ENCODE results near the gene FAM120B.

The FAM120B gene

GRCh38 chr6:170357812-170358211 is 51.3 kb downstream of the FAM120B start:
- no peak for DNase-seq (ENCODE audit: low spot score)

GRCh38 chr6:170358496-170358895 is 51.9 kb downstream of the FAM120B start:
- DNase-seq (ENCODE audit: low spot score): no peak

- no peak for DNase-seq (ENCODE audit: low spot score)
These were observed 53.9 kb downstream of the FAM120B start for GRCh38 chr6:170360476-170360875.

GRCh38 chr6:170361335-170361734 is 54.8 kb downstream of the FAM120B start:
- DNase-seq (ENCODE audit: low spot score): no peak

GRCh38 chr6:170362121-170362520 is 55.6 kb downstream of the FAM120B start:
- no peak for DNase-seq (ENCODE audit: low spot score)

GRCh38 chr6:170363255-170363654 is 56.7 kb downstream of the FAM120B start:
- DNase-seq (ENCODE audit: low spot score): no peak

- DNase-seq (ENCODE audit: low spot score): no peak
These were observed 58.6 kb downstream of the FAM120B start for GRCh38 chr6:170365121-170365520.

GRCh38 chr6:170365593-170365992 is 59.0 kb downstream of the FAM120B start:
- no peak for DNase-seq (ENCODE audit: low spot score)

GRCh38 chr6:170366248-170366960 is 59.8 kb downstream of the FAM120B start:
- no peak for DNase-seq (ENCODE audit: low spot score)

GRCh38 chr6:170367241-170367640 is 60.7 kb downstream of the FAM120B start:
- no peak for DNase-seq (ENCODE audit: low spot score)

GRCh38 chr6:170368544-170368943 is 62.0 kb downstream of the FAM120B start:
- no peak for DNase-seq (ENCODE audit: low spot score)

GRCh38 chr6:170369403-170369802 is 62.8 kb downstream of the FAM120B start:
- DNase-seq (ENCODE audit: low spot score): no peak

GRCh38 chr6:170370416-170370815 is 63.9 kb downstream of the FAM120B start:
- DNase-seq (ENCODE audit: low spot score): no peak

GRCh38 chr6:170371080-170371479 is 64.5 kb downstream of the FAM120B start:
- DNase-seq (ENCODE audit: low spot score): no peak

- DNase-seq (ENCODE audit: low spot score): no peak
These were observed 65.0 kb downstream of the FAM120B start for GRCh38 chr6:170371588-170371987.

- DNase-seq (ENCODE audit: low spot score): no peak
These were observed 66.1 kb downstream of the FAM120B start for GRCh38 chr6:170372380-170373325.

- DNase-seq (ENCODE audit: low spot score): no peak
These were observed 68.2 kb downstream of the FAM120B start for GRCh38 chr6:170374571-170375444.

- no peak for DNase-seq (ENCODE audit: low spot score)
These were observed 69.1 kb downstream of the FAM120B start for GRCh38 chr6:170375661-170376060.

GRCh38 chr6:170376386-170377043 is 70.0 kb downstream of the FAM120B start:
- no peak for DNase-seq (ENCODE audit: low spot score)

GRCh38 chr6:170378502-170378901 is 71.9 kb downstream of the FAM120B start:
- no peak for DNase-seq (ENCODE audit: low spot score)

- DNase-seq (ENCODE audit: low spot score): no peak
These were observed 75.0 kb downstream of the FAM120B start for GRCh38 chr6:170381562-170381961.
